GM21717 (cell line): Measurements from ENCODE around the gene CHMP1A.

Experiments used
- ATAC-seq: cut with Tn5 transposase; IDR thresholded peaks from one replicate; pipeline ENCODE4 v1.9.1; 2021; ENCODE audit warnings: mild to moderate bottlenecking, moderate library complexity; ENCODE audit not compliant: unreplicated experiment

The CHMP1A gene

GRCh38 chr16:89629827-89630610 is 27.5 kb downstream of the CHMP1A start:
- ATAC-seq: no peak

DNA sequence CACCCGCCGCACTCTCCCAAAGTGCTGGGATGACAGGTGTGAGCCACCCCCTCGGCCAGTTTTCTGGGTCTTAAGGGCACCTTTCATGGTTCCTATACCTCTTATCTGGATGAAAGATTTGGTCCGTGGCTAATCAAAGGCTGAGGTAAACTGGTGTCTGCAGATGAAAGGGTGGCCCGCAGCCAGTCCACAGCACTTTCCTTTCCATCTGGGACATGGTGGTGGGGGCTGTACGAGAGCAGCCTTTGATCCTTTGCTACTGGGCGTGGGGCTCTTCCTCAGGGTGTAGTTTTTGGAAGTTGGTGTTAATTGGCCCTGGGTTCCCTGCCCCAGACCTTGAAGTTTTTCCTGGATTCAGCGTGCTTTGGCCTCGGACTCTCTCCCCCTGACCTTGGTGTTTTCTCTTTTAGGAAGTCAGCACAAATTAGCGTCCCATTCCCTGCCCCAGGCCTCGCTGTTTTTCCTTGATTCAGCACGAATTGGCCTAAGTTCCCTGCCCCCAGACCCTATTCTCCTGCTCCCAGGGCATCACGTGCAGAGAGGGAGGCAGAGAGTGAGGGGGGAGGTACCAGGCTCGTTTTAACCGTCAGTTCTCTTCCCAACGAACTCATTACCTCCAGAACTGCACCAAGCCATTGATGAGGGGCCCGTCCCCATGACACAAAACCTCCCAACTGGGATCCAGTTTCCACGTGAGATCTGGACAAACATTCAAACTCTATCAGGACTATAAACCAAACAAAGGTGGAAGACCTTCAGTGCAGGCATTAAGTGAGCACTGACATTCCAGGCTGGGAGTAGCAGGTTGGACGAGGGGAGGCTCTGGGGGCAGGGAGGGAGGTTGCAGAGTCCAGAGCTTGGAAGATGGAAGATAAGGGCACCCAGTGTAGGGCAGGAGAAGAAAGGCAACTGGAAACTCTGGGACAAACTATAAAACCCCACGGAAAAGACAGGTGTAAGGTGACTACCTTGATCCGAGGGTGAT is 32.4 kb downstream of the CHMP1A start:
- no peak for ATAC-seq

- ATAC-seq: no peak
These were observed 33.8 kb downstream of the CHMP1A start for GRCh38 chr16:89623511-89624261.

- no peak for ATAC-seq
These were observed 35.7 kb downstream of the CHMP1A start for GRCh38 chr16:89621698-89622409.

DNA sequence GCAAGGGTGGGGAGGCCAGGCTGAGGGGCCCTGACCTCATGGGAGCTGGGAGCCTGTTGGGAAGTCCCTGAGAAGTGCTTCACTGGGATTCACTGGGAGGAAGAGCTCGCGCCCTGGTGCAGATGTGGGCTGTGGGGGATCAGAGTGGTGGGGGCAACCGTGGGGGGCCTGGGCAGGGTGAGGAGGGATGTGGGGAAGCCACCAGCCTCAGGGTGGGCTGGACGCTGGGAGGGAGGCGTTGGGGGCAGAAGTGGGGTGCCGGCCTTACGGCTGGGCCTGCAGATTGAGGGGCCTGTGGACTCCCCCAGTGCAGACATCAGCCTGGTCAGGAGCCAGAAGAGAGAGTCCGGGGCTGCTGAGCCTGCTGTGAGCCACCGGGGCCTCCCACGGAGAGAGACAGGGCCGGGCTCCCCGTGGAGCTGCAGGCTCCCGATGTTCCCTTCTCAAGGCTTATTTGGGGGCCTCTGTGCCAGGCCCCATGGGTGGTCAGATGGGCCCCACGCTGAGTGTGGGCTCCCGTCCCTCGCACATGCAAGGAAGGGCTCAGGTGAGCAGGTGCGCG is 36.3 kb downstream of the CHMP1A start:
- no peak for ATAC-seq

DNA sequence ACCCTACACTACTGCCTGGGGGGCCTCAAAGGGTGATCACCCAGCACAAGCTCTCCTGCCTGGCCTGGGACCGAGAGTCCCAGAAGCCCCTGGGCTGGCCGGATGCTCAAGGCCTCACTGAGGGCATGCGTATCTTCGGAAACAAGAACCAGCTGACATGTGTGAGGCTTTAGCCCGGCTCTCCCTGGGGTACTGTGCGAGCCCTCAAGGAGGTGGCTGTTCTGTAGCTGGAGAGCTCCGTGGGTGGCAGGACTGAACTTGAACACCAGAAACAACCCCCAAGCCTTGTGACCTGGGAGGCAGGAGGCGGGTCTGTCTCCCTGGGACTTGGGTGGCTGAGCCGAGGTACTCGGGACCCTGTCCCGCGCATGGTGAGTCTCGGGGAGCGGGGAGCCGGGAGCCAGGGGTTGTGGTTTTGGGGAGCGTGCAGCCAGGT is 37.1 kb downstream of the CHMP1A start:
- ATAC-seq: no peak

DNA sequence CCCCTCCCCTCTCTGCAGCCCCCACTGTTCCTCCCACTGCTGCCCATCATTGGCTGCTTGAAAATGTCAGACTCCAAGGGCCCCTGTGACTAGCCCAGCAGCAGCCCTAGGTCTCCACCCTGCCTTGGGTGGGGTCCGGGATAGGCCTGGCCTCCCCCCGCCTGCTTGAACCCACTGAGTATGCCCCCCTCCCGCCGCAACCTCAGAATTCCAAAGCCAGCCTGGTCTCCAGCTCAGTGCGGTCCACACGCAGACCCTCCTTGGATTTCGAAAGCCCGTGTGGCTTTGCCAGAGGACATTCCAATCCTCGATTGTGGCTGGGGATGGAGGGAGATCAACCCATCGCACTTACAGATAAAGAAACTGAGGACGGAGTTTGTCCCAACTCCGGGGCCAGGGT is 37.7 kb downstream of the CHMP1A start:
- no peak for ATAC-seq

DNA sequence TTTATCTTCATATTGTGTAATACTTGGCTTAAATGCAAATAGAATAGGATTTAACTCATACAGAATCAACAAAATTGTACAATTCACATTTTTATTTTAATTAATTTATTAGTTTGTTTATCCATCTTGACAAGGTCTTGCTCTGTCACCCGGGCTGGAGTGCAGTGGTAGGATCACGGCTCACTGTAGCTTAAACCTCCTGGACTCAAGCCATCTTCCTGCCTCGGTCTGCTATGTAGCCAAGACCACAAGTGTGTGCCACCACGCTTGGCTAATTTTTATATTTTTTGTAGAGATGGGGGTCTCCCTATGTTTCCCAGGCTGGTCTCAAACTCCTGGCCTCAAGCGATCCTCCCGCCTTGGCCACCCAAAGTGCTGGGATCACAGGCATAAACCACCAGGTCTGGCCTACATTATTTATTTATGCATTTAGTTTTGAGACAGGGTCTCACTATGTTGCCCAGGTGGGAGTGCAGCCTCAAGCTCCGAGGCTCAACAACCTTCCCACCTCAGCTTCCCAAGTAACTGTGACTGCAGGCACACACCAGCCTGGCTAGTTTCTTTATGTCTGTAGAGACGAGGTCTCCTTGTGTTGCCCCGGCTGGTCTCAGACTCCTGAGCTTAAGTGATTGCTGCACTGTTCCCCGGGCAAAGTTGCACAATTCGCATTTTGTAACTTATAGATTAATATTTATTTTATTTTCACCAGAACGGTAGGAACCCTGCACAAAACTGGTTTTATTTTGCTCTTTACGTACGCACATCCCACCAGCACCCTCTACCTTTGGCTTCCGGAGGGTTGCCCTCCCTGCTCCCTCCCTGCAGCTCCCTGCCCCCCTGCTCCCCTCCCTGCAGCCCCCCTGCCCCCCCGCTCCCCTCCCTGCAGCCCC is 39.2 kb downstream of the CHMP1A start:
- no peak for ATAC-seq

DNA sequence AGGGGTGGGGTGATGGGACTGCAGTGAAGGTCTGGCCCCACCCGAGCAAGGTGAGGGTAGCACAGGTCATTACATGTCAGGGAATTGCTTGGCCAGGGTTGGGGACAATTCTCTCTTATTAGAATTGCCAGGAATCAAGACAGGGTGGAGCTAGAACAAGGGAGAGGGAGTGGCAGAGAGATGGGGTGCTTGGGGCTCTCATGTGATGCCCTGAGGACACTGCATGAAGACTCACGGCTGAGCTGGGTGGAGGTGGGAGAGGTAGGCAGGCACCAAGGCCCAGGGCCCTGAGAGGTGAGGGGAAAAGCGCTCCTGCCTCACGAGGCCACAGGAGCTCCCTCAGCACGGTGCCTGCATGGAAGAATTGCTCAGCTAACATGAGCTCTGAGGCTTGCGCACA is 40.5 kb downstream of the CHMP1A start:
- ATAC-seq: no peak

- no peak for ATAC-seq
These were observed 40.9 kb downstream of the CHMP1A start for GRCh38 chr16:89616623-89617022.

- no peak for ATAC-seq
These were observed 41.9 kb downstream of the CHMP1A start for GRCh38 chr16:89615596-89616090.

- ATAC-seq: no peak
These were observed 42.3 kb downstream of the CHMP1A start for GRCh38 chr16:89615176-89615575.

- ATAC-seq: no peak
These were observed 43.5 kb downstream of the CHMP1A start for GRCh38 chr16:89613954-89614459.

GRCh38 chr16:89613231-89613953 is 44.1 kb downstream of the CHMP1A start, which contains the start of gene DPEP1:
Gene DPEP1 (plus strand): TSS chr16:89613642. CDS start chr16:89630411, 16,769 bp downstream.
- no peak for ATAC-seq

DNA sequence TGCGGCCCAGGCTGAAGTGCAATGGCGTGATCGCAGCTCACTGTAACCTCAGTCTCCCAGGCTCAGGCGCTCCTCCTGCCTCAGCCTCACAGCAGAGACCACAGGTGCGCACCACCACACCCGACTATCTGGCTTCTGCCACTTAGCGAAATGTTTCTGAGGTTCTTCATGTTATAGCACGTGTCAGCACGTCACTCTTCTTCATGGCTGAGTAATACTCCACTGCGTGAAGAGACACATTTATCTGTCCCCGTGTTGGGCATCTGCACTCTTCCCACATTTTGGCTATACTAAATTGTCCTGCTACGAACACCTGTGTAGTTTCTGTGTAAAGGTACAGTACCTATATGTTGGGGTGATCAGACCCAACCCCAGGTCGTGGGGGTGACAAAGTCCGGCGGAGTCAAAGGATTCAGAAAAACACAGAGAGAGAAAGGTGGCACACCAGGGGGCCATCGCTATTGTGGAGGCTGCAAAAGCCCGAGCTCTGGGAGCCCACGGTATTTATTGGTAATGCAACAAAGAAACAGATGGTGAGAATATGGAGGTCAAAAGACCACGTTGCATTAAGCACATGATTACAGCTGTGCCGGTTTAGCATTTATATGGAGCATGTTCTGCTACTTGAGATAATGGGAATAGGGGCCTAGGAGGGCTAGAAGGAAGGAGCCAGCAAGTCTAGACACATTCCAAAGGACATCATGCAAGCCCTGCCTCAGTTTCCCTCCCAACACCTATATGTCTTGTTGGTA is 44.9 kb downstream of the CHMP1A start:
- ATAC-seq: no peak

GRCh38 chr16:89610108-89610453 is 47.4 kb downstream of the CHMP1A start:
- no peak for ATAC-seq
